HG03565 (cell line): Measurements from ENCODE around the gene CDH4.

ENCODE experiments used
- ATAC-seq: cut with Tn5 transposase; IDR thresholded peaks from one replicate; pipeline ENCODE4 v1.9.1; 2021; ENCODE audit warnings: mild to moderate bottlenecking, moderate library complexity; ENCODE audit not compliant: unreplicated experiment

Gene CDH4

GRCh38 chr20:61588411-61589385 lies 336.6 kb downstream of the CDH4 start:
- ATAC-seq, result no peak

- no peak for ATAC-seq
These were observed 338.2 kb downstream of the CDH4 start for GRCh38 chr20:61590236-61590635.

GRCh38 chr20:61593516-61593915 lies 341.5 kb downstream of the CDH4 start:
- ATAC-seq, result no peak

- ATAC-seq, result no peak
These were observed 342.1 kb downstream of the CDH4 start for GRCh38 chr20:61594198-61594597.

GRCh38 chr20:61595216-61595615 lies 343.2 kb downstream of the CDH4 start:
- ATAC-seq, result no peak

GRCh38 chr20:61596687-61597330 lies 344.7 kb downstream of the CDH4 start:
- ATAC-seq, result no peak

- no peak for ATAC-seq
These were observed 345.9 kb downstream of the CDH4 start for GRCh38 chr20:61597996-61598395.

GRCh38 chr20:61598586-61598985 lies 346.5 kb downstream of the CDH4 start:
- no peak for ATAC-seq

- no peak for ATAC-seq
These were observed 347.0 kb downstream of the CDH4 start for GRCh38 chr20:61599061-61599531.

GRCh38 chr20:61599541-61599992 lies 347.5 kb downstream of the CDH4 start:
- ATAC-seq, result no peak

- ATAC-seq, result no peak
These were observed 348.0 kb downstream of the CDH4 start for GRCh38 chr20:61600016-61600415.

- ATAC-seq, result no peak
These were observed 349.3 kb downstream of the CDH4 start for GRCh38 chr20:61601361-61601760.

- no peak for ATAC-seq
These were observed 349.8 kb downstream of the CDH4 start for GRCh38 chr20:61601853-61602252.

GRCh38 chr20:61603715-61604114 lies 351.7 kb downstream of the CDH4 start:
- ATAC-seq, result no peak

- no peak for ATAC-seq
These were observed 352.5 kb downstream of the CDH4 start for GRCh38 chr20:61604549-61604948.

GRCh38 chr20:61605283-61605682 lies 353.2 kb downstream of the CDH4 start:
- ATAC-seq, result no peak

- no peak for ATAC-seq
These were observed 353.9 kb downstream of the CDH4 start for GRCh38 chr20:61605862-61606557.

- ATAC-seq, result no peak
These were observed 356.4 kb downstream of the CDH4 start for GRCh38 chr20:61608275-61609085.

- ATAC-seq, result no peak
These were observed 357.4 kb downstream of the CDH4 start for GRCh38 chr20:61609461-61609860.

- ATAC-seq, result no peak
These were observed 359.5 kb downstream of the CDH4 start for GRCh38 chr20:61611401-61612180.
